Endodermal cell (in vitro differentiated cells): ENCODE results near the gene TBC1D9B. TPM values are rescaled to one million over a fixed set of nuclear protein-coding genes. Genes with fewer than 3 reads are reported as not detected.

ENCODE experiments used
- DNase-seq: peaks from one replicate; pipeline ENCODE4 v3.0.0-alpha.2; 2017
- H3K27ac ChIP-seq: 2 replicates; pipeline ENCODE4 v1.5.1; 2013; ENCODE audit warnings: mild to moderate bottlenecking, low read depth, low read length, moderate library complexity
- H3K27me3 ChIP-seq: 2 replicates; pipeline ENCODE4 v1.6.1; 2013; ENCODE audit warnings: mild to moderate bottlenecking, low read length, moderate library complexity; ENCODE audit not compliant: insufficient read depth, control insufficient read depth, poor library complexity, severe bottlenecking
- H3K36me3 ChIP-seq: 2 replicates; pipeline ENCODE4 v1.7.0; 2013; ENCODE audit warnings: mild to moderate bottlenecking, low read length, moderate library complexity; ENCODE audit not compliant: control insufficient read depth, insufficient read depth
- H3K4me1 ChIP-seq: one replicate; pipeline ENCODE4 v1.7.0; 2013; ENCODE audit warnings: low read length; ENCODE audit not compliant: control insufficient read depth, insufficient read depth
- H3K4me3 ChIP-seq: 2 replicates; pipeline ENCODE4 v1.5.1; 2013; ENCODE audit warnings: mild to moderate bottlenecking, low read length, moderate library complexity
- H3K9ac ChIP-seq: 2 replicates; pipeline ENCODE4 v1.6.1; 2013; ENCODE audit warnings: mild to moderate bottlenecking, low read length, moderate library complexity; ENCODE audit not compliant: poor library complexity, severe bottlenecking; ENCODE audit errors: extremely low read depth
- H3K9me3 ChIP-seq: 2 replicates; pipeline ENCODE4 v1.6.1; 2013; ENCODE audit warnings: mild to moderate bottlenecking, low read length, moderate library complexity; ENCODE audit not compliant: control insufficient read depth
- H3K27ac Mint-ChIP-seq: 2 replicates; pipeline ENCODE4 v1.8.0; 2020; ENCODE audit warnings: mixed read lengths
- H3K27me3 Mint-ChIP-seq: 2 replicates; pipeline ENCODE4 v1.8.0; 2021; ENCODE audit warnings: mild to moderate bottlenecking, mixed read lengths; ENCODE audit not compliant: insufficient read depth
- H3K36me3 Mint-ChIP-seq: 2 replicates; pipeline ENCODE4 v1.8.0; 2020; ENCODE audit warnings: low read depth, mixed read lengths
- H3K4me1 Mint-ChIP-seq: 2 replicates; pipeline ENCODE4 v1.8.0; 2020; ENCODE audit warnings: mixed read lengths
- H3K4me3 Mint-ChIP-seq: 2 replicates; pipeline ENCODE4 v1.8.0; 2020; ENCODE audit warnings: mild to moderate bottlenecking, moderate library complexity, mixed read lengths
- H3K9me3 Mint-ChIP-seq: 2 replicates; pipeline ENCODE4 v1.8.0; 2020; ENCODE audit warnings: mild to moderate bottlenecking, mixed read lengths
- CTCF ChIP-seq: fragments of 200-600 bp; sonication (generic); conservative IDR thresholded peaks from 2 replicates; pipeline ENCODE4 v1.5.0; 2021; ENCODE audit warnings: antibody characterized with exemption, mild to moderate bottlenecking
- WGBS, 2 experiments: methylation state at CpG; one replicate each; pipeline versions ENCODE4 v1.1.5 to v1.1.7; 2013; ENCODE audit warnings: missing lambda C conversion rate in 2 of 2, mixed read lengths in 1 of 2; ENCODE audit not compliant: insufficient coverage in 1 of 2, insufficient read length in 1 of 2; 5-methylcytosine and 5-hydroxymethylcytosine counted together
- total RNA-seq, 2 donors: library from RNA; stranded (reverse); fragmentation: NEBNext Ultra II Directional in 1 of 2; extraction: Animal tissue kit (Norgen Biotek cat#: 25700) in 1 of 2; gene quantifications; 2 replicates in 1 of 2; 3 replicates in 1 of 2; pipeline ENCODE4 v1.2.1, GENCODE V29; 2021

Gene TBC1D9B
- total RNA-seq, 2 donors from 2014 or later = 118 to 127 TPM

GRCh38 chr5:179879003-179879689, 28.6 kb downstream of the TBC1D9B start:
- no peak for TF ChIP-seq CTCF
- H3K27me3 Mint-ChIP-seq = no peaks in the 10 kb centered on the region
- H3K27ac ChIP-seq = no peak overlapping the region

GRCh38 chr5:179878222-179879002, 29.3 kb downstream of the TBC1D9B start:
- Mint-ChIP-seq H3K36me3 (peaks cover 55% of the 10 kb centered on the region), H3K4me3 (no peak overlapping the region), H3K27ac (no peak overlapping the region), H3K9me3 (peaks cover 14% of the 10 kb centered on the region), H3K4me1 (no peaks in the 10 kb centered on the region), H3K27me3 (no peaks in the 10 kb centered on the region)
- no peak overlapping the region for H3K27ac ChIP-seq
- 94% methylated on average over 18 to 26 of the region's 26 CpGs for WGBS, 2 experiments
- H3K4me1 ChIP-seq = no peaks in the 10 kb centered on the region
- H3K4me3 ChIP-seq = no peak overlapping the region
- H3K9me3 ChIP-seq = peaks cover 13% of the 10 kb centered on the region
- H3K27me3 ChIP-seq = no peaks in the 10 kb centered on the region
- DNase-seq = no peak
- TF ChIP-seq CTCF = no peak
- peaks cover 33% of the 10 kb centered on the region for H3K36me3 ChIP-seq
- H3K9ac ChIP-seq = no peak overlapping the region

More at GRCh38 chr5:179879003-179879689, 28.6 kb downstream of the TBC1D9B start:
- peaks cover 20% of the 10 kb centered on the region for H3K9me3 ChIP-seq
- Mint-ChIP-seq H3K4me3 (no peak overlapping the region), H3K4me1 (no peaks in the 10 kb centered on the region), H3K9me3 (peaks cover 21% of the 10 kb centered on the region), H3K27ac (no peak overlapping the region), H3K36me3 (peaks cover 60% of the 10 kb centered on the region)
- H3K9ac ChIP-seq = no peak overlapping the region
- no peaks in the 10 kb centered on the region for H3K27me3 ChIP-seq
- DNase-seq = no peak
- H3K36me3 ChIP-seq = peaks cover 40% of the 10 kb centered on the region
- WGBS, 2 experiments = 96% methylated on average over 19 to 31 of the region's 31 CpGs
- H3K4me1 ChIP-seq = no peaks in the 10 kb centered on the region
- no peak overlapping the region for H3K4me3 ChIP-seq

GRCh38 chr5:179876610-179876952, 31.1 kb downstream of the TBC1D9B start:
- Histone ChIP-seq H3K4me3 (no peak overlapping the region), H3K36me3 (peaks cover 28% of the 10 kb centered on the region), H3K9me3 (no peaks in the 10 kb centered on the region), H3K27me3 (no peaks in the 10 kb centered on the region), H3K9ac (no peak overlapping the region), H3K4me1 (no peaks in the 10 kb centered on the region), H3K27ac (no peak overlapping the region)
- no peaks in the 10 kb centered on the region for H3K4me1 Mint-ChIP-seq
- no peak for DNase-seq
- no peak overlapping the region for H3K27ac Mint-ChIP-seq
- H3K27me3 Mint-ChIP-seq = no peaks in the 10 kb centered on the region
- no peak for TF ChIP-seq CTCF
- WGBS, 2 experiments = 96 to 100% methylated on average over 2 to 3 of the region's 3 CpGs
- peaks cover 46% of the 10 kb centered on the region for H3K36me3 Mint-ChIP-seq
- H3K4me3 Mint-ChIP-seq = no peak overlapping the region
- H3K9me3 Mint-ChIP-seq = no peaks in the 10 kb centered on the region
